ENCODE measurements around the gene CREB3L4. TPM values are rescaled to one million over a fixed set of nuclear protein-coding genes. Genes with fewer than 3 reads are reported as not detected.

The CREB3L4 gene
- total RNA-seq, 2 experiments from 2014 or later: 2.9 to 3.9 TPM

DNA sequence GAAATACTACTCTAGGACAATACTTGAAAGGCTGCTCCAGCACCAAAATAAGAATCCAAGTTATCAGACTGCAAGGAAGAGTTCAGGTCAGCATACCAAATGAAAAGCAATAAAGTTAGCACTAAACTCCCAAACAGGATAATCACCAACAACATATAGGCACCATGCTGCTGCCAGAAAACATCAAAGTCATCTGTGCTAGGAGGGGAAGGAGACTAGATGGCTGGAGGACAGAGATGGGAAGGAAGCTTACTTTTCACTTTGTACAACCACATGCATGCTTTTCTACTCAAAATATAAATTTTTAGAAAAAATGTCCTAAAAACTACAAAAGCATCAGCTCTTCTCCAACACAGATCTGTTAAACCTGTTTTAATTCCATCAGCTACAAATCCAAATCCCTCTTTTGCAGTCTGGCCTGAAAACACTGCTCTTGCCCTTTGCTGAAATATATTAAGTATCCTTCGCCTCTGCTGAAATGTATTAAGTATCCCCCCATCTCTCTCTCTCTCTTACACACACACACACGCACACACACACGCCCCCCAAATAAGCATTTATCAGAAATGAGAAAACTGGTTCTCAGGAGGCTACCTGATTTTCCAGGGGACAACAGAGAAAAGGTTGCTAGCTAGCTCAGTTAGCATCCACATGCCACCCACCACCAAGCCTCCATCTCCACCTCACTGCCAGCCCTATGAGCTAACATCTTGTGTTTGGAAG, 46.5 kb upstream of the CREB3L4 start:
- peak overlapping the region; percentile 96 for H3K4me3 Mint-ChIP-seq
- Histone ChIP-seq H3K9me3 (ENCODE audit: control insufficient read depth in 1 of 2, insufficient read depth in 1 of 2, low read length in 2 of 2) (no peaks in the 10 kb centered on the region), H3K4me1 (ENCODE audit: insufficient read depth, low read length) (peaks cover 58% of the 10 kb centered on the region), H3K36me3 (ENCODE audit: insufficient read depth, low read length) (peaks cover 16% of the 10 kb centered on the region), H3K4me3 (ENCODE audit: low read length) (peak overlapping the region; percentile 91), H3K27me3 (ENCODE audit: control insufficient read depth in 1 of 2, insufficient read depth in 2 of 2, low read length in 2 of 2) (no peaks in the 10 kb centered on the region), H3K27ac (ENCODE audit: low read depth in 1 of 2, low read length in 2 of 2) (peak overlapping the region; percentile 71 to 83)
- H3K4me1 Mint-ChIP-seq (ENCODE audit: low read depth): peaks cover 65% of the 10 kb centered on the region
- intact Hi-C loops (cut with DNase I, micrococcal nuclease): loop anchor here (2.0 to 10.0 kb wide), 5 partner anchors 36 to 304 kb away; partner anchors contain the start of genes CRTC2 (in 1 of the 2), ILF2 (in 1 of the 2), NPR1 (in 1 of the 2) and RAB13 (in 1 of the 2)
- CTCF ChIA-PET: interaction anchor here (1.1 to 3.3 kb wide), 3 partner anchors 25 to 100 kb away, joined by 3 to 26 read pairs (median 3); partner anchors contain the start of gene DENND4B
- ATAC-seq (ENCODE audit: poor library complexity) (no peak), DNase-seq (no peak)
- H3K27me3 Mint-ChIP-seq: peaks cover 6% of the 10 kb centered on the region
- POLR2A ChIA-PET: interaction anchor here (1.0 to 5.2 kb wide), 7 partner anchors 24 to 69 kb away, joined by 3 to 143 read pairs (median 4); partner anchors contain the start of genes CREB3L4, CRTC2, DENND4B and JTB
- TF ChIP-seq CTCF (IDR thresholded peaks at IDR 0.05): no peak
- H3K9me3 Mint-ChIP-seq: no peaks in the 10 kb centered on the region
- peak overlapping the region; percentile 99 for H3K27ac Mint-ChIP-seq
- H3K36me3 Mint-ChIP-seq (ENCODE audit: low read depth): peaks cover 61% of the 10 kb centered on the region

GRCh38 chr1:153921803-153922075, 46.0 kb upstream of the CREB3L4 start:
- ATAC-seq (ENCODE audit: poor library complexity): no peak
- peaks cover 6% of the 10 kb centered on the region for H3K27me3 Mint-ChIP-seq
- intact Hi-C loops (cut with DNase I, micrococcal nuclease): loop anchor here (2.0 to 10.0 kb wide), 5 partner anchors 36 to 303 kb away; partner anchors contain the start of genes CRTC2 (in 1 of the 2), ILF2 (in 1 of the 2), NPR1 (in 1 of the 2) and RAB13 (in 1 of the 2)
- peaks cover 58% of the 10 kb centered on the region for H3K36me3 Mint-ChIP-seq (ENCODE audit: low read depth)
- peak overlapping the region; percentile 99 for H3K27ac Mint-ChIP-seq
- POLR2A ChIA-PET: interaction anchor here (1.0 to 5.2 kb wide), 12 partner anchors 24 to 194 kb away, joined by 3 to 143 read pairs (median 4); partner anchors contain the start of genes CREB3L4, CRTC2, DENND4B and INTS3
- H3K9me3 Mint-ChIP-seq: no peaks in the 10 kb centered on the region
- TF ChIP-seq CTCF (IDR thresholded peaks at IDR 0.05): no peak
- peak overlapping the region; percentile 96 for H3K4me3 Mint-ChIP-seq
- Histone ChIP-seq H3K36me3 (ENCODE audit: insufficient read depth, low read length) (peaks cover 15% of the 10 kb centered on the region), H3K4me3 (ENCODE audit: low read length) (peak overlapping the region; percentile 91), H3K9me3 (ENCODE audit: control insufficient read depth in 1 of 2, insufficient read depth in 1 of 2, low read length in 2 of 2) (no peaks in the 10 kb centered on the region), H3K4me1 (ENCODE audit: insufficient read depth, low read length) (peaks cover 57% of the 10 kb centered on the region), H3K27ac (ENCODE audit: low read depth in 1 of 2, low read length in 2 of 2) (peak overlapping the region; percentile 71 to 83), H3K27me3 (ENCODE audit: control insufficient read depth in 1 of 2, insufficient read depth in 2 of 2, low read length in 2 of 2) (no peaks in the 10 kb centered on the region)
- DNase-seq: peak in 2 of 14 experiments; percentile 7 to 34
- H3K4me1 Mint-ChIP-seq (ENCODE audit: low read depth): peaks cover 61% of the 10 kb centered on the region
- CTCF ChIA-PET: interaction anchor here (1.1 to 3.3 kb wide), 3 partner anchors 24 to 101 kb away, joined by 3 to 26 read pairs (median 3); partner anchors contain the start of gene DENND4B

DNA sequence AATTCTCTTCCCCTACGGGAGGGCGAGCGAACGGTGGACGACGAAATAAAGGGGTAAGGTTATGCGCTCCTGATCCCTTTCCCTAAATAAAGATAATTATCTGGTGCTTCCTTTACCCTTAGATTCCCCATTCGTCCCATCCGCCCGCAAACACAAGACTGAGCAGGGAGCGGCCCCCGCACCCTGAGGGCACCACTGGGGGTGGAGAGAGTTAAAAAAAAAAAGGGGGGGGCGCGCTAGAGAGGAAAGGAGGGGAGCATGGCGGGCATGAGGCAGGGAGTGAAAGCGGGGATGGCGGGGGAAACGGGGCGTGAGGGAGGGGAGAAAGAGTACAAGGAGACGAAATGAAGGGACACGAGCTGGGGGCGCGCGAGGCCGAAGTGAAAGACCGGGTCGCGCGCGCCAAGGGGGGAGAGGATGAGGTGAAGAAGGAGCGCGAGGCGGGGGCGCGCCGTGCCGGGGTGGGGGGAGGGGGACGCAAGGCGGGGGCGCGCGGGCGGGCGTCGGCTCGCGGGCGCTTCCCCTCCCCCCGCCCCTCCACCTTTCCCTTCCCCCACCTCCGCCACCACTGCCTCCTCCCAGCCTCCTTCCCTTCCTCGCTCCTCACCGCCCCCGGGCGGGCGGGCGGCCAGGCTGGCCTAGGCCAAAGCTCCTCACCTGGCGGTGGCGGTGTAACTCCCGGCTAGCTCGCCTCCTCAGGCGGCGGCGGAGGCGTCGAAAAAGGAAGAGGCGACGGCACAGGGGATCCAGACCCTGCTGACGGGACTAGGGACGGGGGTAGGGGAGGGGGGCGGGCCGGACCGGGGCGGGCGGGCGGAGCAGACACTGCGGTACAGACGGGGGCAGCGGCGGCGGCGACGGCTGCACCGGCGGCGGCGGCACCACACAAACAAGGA, 45.4 kb upstream of the CREB3L4 start:
- Mint-ChIP-seq H3K36me3 (ENCODE audit: low read depth) (peaks cover 58% of the 10 kb centered on the region), H3K9me3 (no peaks in the 10 kb centered on the region), H3K4me1 (ENCODE audit: low read depth) (peaks cover 61% of the 10 kb centered on the region), H3K4me3 (peak overlapping the region; percentile 96), H3K27ac (peak overlapping the region; percentile 99), H3K27me3 (peaks cover 6% of the 10 kb centered on the region)
- peak overlapping the region; percentile 91 for H3K4me3 ChIP-seq (ENCODE audit: low read length)
- H3K27ac ChIP-seq (ENCODE audit: low read depth in 1 of 2, low read length in 2 of 2): peak overlapping the region; percentile 81 to 83
- H3K9me3 ChIP-seq (ENCODE audit: control insufficient read depth in 1 of 2, insufficient read depth in 1 of 2, low read length in 2 of 2): no peaks in the 10 kb centered on the region
- ATAC-seq (ENCODE audit: poor library complexity): peak; percentile 8
- TF ChIP-seq CTCF (IDR thresholded peaks at IDR 0.05): no peak
- ChIA-PET POLR2A (interaction anchor here (0.6 to 5.2 kb wide), 26 partner anchors 9 to 298 kb away, joined by 3 to 143 read pairs (median 5); partner anchors contain the start of genes CHTOP, CREB3L4, CRTC2 and DENND4B), CTCF (interaction anchor here (0.9 to 3.3 kb wide), 5 partner anchors 8 to 68 kb away, joined by 3 to 26 read pairs (median 4); partner anchors contain the start of genes DENND4B, JTB, RAB13 and RPS27)
- peaks cover 54% of the 10 kb centered on the region for H3K4me1 ChIP-seq (ENCODE audit: insufficient read depth, low read length)
- peaks cover 15% of the 10 kb centered on the region for H3K36me3 ChIP-seq (ENCODE audit: insufficient read depth, low read length)
- intact Hi-C loops (cut with DNase I, micrococcal nuclease): loop anchor here (5.0 to 10.0 kb wide), 4 partner anchors 35 to 302 kb away; partner anchors contain the start of genes CRTC2 (in 1 of the 2), ILF2 (in 1 of the 2), NPR1 (in 1 of the 2) and UBAP2L (in 1 of the 2)
- peak in 6 of 14 experiments; percentile 26 to 72 (median 54) for DNase-seq
- H3K27me3 ChIP-seq (ENCODE audit: control insufficient read depth in 1 of 2, insufficient read depth in 2 of 2, low read length in 2 of 2): no peaks in the 10 kb centered on the region

Measured in CD4-positive, alpha-beta T cell (primary cell).